GM13977 (cell line): ENCODE results near the gene LDLRAP1.
A peak's percentile ranks its signal among the peaks of the same experiment; 100 is the strongest.

ENCODE experiments used
- DNase-seq: peaks from one replicate; pipeline ENCODE4 v3.0.0; 2012; ENCODE audit warnings: low spot score
- CTCF ChIP-seq: IDR thresholded peaks from 2 replicates; pipeline ENCODE4 v1.5.1; 2012; ENCODE audit warnings: mild to moderate bottlenecking, control low read depth; ENCODE audit not compliant: insufficient read depth; ENCODE audit errors: extremely low read depth, missing control alignments
- in situ Hi-C: fragments of 300-500 bp; cut with MboI; formaldehyde crosslinking; loops from one replicate; pipeline ENCODE4 v1.12.0; 2022; ENCODE audit warnings: low sequenced_read_pairs, low pct_unique_long_range_greater_than_20kb, mixed read lengths, inconsistent platforms; ENCODE audit not compliant: unreplicated experiment

The LDLRAP1 gene

DNA sequence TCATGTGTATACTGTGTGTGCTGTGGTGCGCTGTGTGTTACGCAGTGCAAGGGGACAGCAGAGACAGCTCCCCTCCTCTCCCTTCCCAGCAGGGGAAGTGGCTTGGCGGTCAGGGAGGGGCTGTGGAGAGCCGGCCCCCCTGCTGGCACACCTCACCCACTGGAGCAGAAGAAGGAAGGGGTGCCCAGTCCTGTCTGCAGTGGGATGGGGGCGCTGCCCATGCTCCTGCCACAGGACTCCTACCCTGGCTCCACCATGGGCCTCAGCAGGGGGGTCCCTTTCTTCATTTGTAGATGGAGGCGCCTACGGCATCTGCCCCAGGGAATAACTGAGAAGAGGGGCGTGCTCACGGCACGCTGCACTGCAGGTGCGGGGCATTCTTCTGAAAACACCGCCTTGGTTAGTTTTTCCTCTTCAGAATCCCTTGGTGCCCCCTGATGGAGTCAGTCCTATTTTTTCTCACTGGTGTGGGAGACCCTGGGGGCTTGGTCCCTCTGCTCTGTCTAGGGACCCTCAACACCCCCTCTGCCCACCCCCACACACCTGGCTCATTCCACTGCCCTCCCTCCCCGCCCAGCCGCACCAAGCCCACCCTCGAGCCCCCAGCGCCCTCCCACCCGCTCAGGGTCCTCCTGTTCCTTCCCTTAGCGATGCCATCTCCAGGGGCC lies 13.8 kb upstream of the LDLRAP1 start:
- in situ Hi-C loops: no loop called here
- no peak for TF ChIP-seq CTCF
- DNase-seq: no peak

DNA sequence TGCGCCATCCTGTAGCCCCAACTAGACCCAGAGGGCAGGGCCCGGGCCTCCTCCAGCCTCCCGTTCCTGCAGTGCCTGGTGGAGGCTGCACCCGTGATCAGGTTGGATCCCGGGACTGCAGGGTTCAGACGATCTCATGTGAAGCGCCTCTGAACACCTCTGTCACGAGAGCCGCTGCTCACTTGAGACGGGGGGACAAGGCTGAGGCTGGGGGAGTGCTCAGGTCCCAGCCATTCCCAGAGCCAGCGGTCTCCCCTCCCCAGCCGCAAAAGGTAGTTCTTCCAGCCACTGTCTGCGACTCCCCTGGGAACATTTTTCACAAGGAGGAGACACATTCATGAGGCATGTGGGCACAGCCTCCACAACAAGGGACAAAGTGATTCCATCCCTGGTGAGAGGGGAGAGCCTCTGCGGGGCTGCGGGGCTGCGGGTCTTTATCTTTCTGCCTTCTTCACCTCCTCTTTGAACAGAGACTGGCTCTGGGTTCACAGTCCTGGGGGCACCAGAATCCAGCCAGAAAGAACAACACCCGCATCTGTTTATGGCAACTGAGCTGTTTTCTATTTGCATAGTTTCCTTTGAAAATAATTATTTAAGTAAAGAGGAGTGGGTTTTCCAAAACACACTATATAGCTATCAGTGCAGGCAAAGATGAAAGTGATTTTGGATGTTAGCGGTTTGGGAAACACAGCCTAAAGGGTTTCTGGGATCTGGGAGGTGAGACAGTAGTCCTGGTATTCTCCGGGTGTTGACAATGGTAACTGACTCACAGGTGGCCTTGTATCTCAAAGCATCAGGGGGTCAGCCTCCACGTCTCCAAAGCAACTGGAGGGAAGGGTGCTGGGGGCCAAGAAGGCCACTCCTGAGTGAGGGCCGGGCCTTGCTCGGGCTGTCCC lies 13.0 kb upstream of the LDLRAP1 start:
- in situ Hi-C loops: no loop called here

GRCh38 chr1:25531082-25531461 lies 12.3 kb upstream of the LDLRAP1 start:
- no peak for TF ChIP-seq CTCF
- DNase-seq: no peak
- in situ Hi-C loops: no loop called here

More for the DNA sequence above, 13.0 kb upstream of the LDLRAP1 start:
- no peak for DNase-seq
- TF ChIP-seq CTCF: no peak

DNA sequence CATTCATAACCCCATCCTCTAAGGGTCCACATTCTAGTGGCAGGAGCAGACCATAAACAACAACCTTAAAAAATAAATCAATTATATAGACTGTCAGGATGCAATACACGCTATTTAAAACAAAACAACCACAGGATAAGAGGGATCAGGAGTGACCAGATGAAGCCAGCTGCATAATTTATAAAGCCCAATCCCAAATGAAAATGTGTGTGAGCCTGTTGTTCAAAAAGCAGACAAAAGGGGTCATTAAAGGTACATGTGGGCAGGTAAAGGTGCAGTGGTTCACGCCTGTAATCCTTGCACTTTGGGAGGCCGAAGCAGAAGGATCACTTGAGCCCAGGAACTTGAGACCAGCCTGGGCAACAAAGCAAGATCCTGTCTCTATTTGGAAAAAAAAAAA lies 10.4 kb upstream of the LDLRAP1 start:
- peak; percentile 20 for TF ChIP-seq CTCF
- DNase-seq: no peak
- in situ Hi-C loops: no loop called here

DNA sequence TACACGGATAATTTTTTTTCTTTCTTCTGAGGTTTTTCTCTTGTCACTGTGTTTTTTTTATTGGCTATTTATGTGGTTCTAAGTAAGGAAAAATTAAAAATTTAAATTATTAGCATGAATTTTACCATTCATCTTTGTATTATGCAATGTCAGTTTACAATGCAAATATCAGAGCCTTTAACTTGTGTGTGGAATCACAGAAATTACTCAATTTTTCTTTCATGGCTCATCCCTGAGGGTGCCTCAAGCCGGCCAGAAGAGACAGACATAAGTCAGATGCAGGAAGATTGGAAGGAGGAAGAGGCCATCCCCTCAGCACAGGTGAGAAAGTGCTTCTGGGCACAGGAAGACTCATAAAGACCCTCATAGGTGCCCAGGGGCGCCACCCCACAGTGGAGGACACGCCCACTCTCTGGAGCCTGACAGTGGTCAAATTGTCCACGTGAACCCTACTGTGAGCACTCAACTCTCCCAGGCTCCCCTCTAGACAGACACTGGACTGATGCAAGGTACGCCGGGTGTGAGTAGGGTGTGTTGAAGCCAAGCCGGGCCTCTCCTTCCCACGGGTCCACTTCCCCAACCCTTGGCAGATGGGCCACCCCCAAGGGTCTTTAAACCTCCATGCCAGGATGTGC lies 9.5 kb upstream of the LDLRAP1 start:
- TF ChIP-seq CTCF: no peak
- DNase-seq: no peak
- in situ Hi-C loops: no loop called here

- DNase-seq: no peak
- in situ Hi-C loops: no loop called here
- no peak for TF ChIP-seq CTCF
Measured at GRCh38 chr1:25534410-25534788, 9.0 kb upstream of the LDLRAP1 start.
